CD8-positive, alpha-beta memory T cell (primary cell): ENCODE measurements around the gene AGAP1. TPM values are rescaled to one million over a fixed set of nuclear protein-coding genes. Genes with fewer than 3 reads are reported as not detected.

Experiments used
- CTCF ChIA-PET: fragments of 350-600 bp; sonication (Branson Sonifier 250); formaldehyde crosslinking; loops from one replicate; lab custom pipeline; 2021; ENCODE audit warnings: antibody characterized with exemption; lab: Charles Lee
- POLR2A ChIA-PET: fragments of 350-600 bp; sonication (Branson Sonifier 250); formaldehyde crosslinking; loops from one replicate; lab custom pipeline; 2021; ENCODE audit warnings: antibody characterized with exemption; lab: Charles Lee
- DNase-seq, 5 donors: peaks; one replicate each; pipeline versions ENCODE4 v3.0.0 to v3.0.0-alpha.2; 2020 to 2022; ENCODE audit warnings: mixed read lengths in 1 of 5
- H3K27ac ChIP-seq: one replicate; pipeline ENCODE4 v1.7.0; 2013; ENCODE audit warnings: low read depth, mild to moderate bottlenecking, low read length, moderate library complexity
- H3K27me3 ChIP-seq: 2 replicates; pipeline ENCODE4 v1.7.0; 2013; ENCODE audit warnings: low read length, mild to moderate bottlenecking; ENCODE audit not compliant: insufficient read depth, poor library complexity, severe bottlenecking
- H3K36me3 ChIP-seq: 2 replicates; pipeline ENCODE4 v1.7.0; 2013; ENCODE audit warnings: mild to moderate bottlenecking, low read length, moderate library complexity; ENCODE audit not compliant: insufficient read depth
- H3K4me1 ChIP-seq: 2 replicates; pipeline ENCODE4 v1.7.0; 2013; ENCODE audit warnings: mild to moderate bottlenecking, low read length, moderate library complexity; ENCODE audit not compliant: insufficient read depth
- H3K4me3 ChIP-seq: 2 replicates; pipeline ENCODE4 v1.7.0; 2013; ENCODE audit warnings: mild to moderate bottlenecking, low read length
- H3K9me3 ChIP-seq: 2 replicates; pipeline ENCODE4 v1.7.0; 2013; ENCODE audit warnings: mild to moderate bottlenecking, low read length
- H3K27ac Mint-ChIP-seq, 8 donors: one replicate each; pipeline ENCODE4 v1.8.0; 2020 to 2021; ENCODE audit warnings: mixed read lengths in 8 of 8, mild to moderate bottlenecking in 6 of 8, inconsistent platforms in 3 of 8, moderate library complexity in 3 of 8
- H3K27me3 Mint-ChIP-seq, 2 donors: one replicate each; pipeline ENCODE4 v1.8.0; 2020 to 2021; ENCODE audit warnings: mixed read lengths in 2 of 2, mild to moderate bottlenecking in 1 of 2, moderate library complexity in 1 of 2
- H3K36me3 Mint-ChIP-seq, 3 donors: one replicate each; pipeline ENCODE4 v1.8.0; 2020 to 2021; ENCODE audit warnings: mixed read lengths in 3 of 3, inconsistent platforms in 1 of 3, mild to moderate bottlenecking in 1 of 3
- H3K4me1 Mint-ChIP-seq, 3 donors: one replicate each; pipeline ENCODE4 v1.8.0; 2020 to 2021; ENCODE audit warnings: mixed read lengths in 3 of 3, inconsistent platforms in 1 of 3, mild to moderate bottlenecking in 1 of 3
- H3K4me3 Mint-ChIP-seq, 7 donors: one replicate each; pipeline ENCODE4 v1.8.0; 2020 to 2021; ENCODE audit warnings: mixed read lengths in 7 of 7, mild to moderate bottlenecking in 6 of 7, moderate library complexity in 4 of 7, inconsistent platforms in 2 of 7
- H3K9me3 Mint-ChIP-seq, 5 donors: one replicate each; pipeline ENCODE4 v1.8.0; 2020 to 2022; ENCODE audit warnings: mixed read lengths in 5 of 5, mild to moderate bottlenecking in 3 of 5, moderate library complexity in 2 of 5, inconsistent platforms in 1 of 5
- polyA plus RNA-seq: library from polyadenylated mRNA; unstranded; fragments of 300-500 nt; fragmentation: Illumina TruSeq; gene quantifications from one replicate; pipeline ENCODE4 v1.2.3, GENCODE V29; 2021
- total RNA-seq, 2 experiments: library from RNA; stranded (reverse); gene quantifications; one replicate each; pipeline ENCODE4 v1.2.3, GENCODE V29; 2021

The AGAP1 gene
- total and polyA plus RNA-seq, 3 experiments from 2014 or later, result 1.2 to 3.3 (median 2.7) TPM

GRCh38 chr2:235834781-235835180 is 340.9 kb downstream of the AGAP1 start:
- Mint-ChIP-seq H3K27ac (no peak overlapping the region), H3K4me3 (no peak overlapping the region)
- CTCF ChIA-PET, result interaction anchor here (1.0 kb wide), 1 partner anchor 14 kb away, joined by 3 read pairs; no protein-coding TSS in a partner anchor

GRCh38 chr2:235835810-235836209 is 342.0 kb downstream of the AGAP1 start:
- Histone ChIP-seq H3K4me3 (no peak overlapping the region), H3K9me3 (no peaks in the 10 kb centered on the region), H3K4me1 (no peaks in the 10 kb centered on the region), H3K36me3 (no peaks in the 10 kb centered on the region), H3K27me3 (no peaks in the 10 kb centered on the region), H3K27ac (no peak overlapping the region)
- Mint-ChIP-seq H3K4me3 (no peak overlapping the region), H3K4me1 (no peaks in the 10 kb centered on the region), H3K27ac (no peak overlapping the region), H3K9me3 (no peaks in the 10 kb centered on the region), H3K27me3 (no peaks in the 10 kb centered on the region), H3K36me3 (no peaks in the 10 kb centered on the region)
- POLR2A ChIA-PET, result no interaction called here
- DNase-seq, result no peak
- CTCF ChIA-PET, result interaction anchor here (1.0 kb wide), 1 partner anchor 13 kb away, joined by 3 read pairs; no protein-coding TSS in a partner anchor

More at GRCh38 chr2:235834781-235835180, 340.9 kb downstream of the AGAP1 start:
- Histone ChIP-seq H3K36me3 (no peaks in the 10 kb centered on the region), H3K27ac (no peak overlapping the region), H3K4me1 (no peaks in the 10 kb centered on the region), H3K9me3 (no peaks in the 10 kb centered on the region), H3K4me3 (no peak overlapping the region), H3K27me3 (no peaks in the 10 kb centered on the region)
- POLR2A ChIA-PET, result no interaction called here
- no peak for DNase-seq
- Mint-ChIP-seq H3K36me3 (peaks cover 0 to 4% (median 0%) of the 10 kb centered on the region in 3 donors), H3K27me3 (no peaks in the 10 kb centered on the region), H3K4me1 (no peaks in the 10 kb centered on the region), H3K9me3 (no peaks in the 10 kb centered on the region)

GRCh38 chr2:235836491-235836911 is 342.7 kb downstream of the AGAP1 start:
- Mint-ChIP-seq H3K27me3 (no peaks in the 10 kb centered on the region), H3K36me3 (no peaks in the 10 kb centered on the region), H3K4me1 (no peaks in the 10 kb centered on the region), H3K9me3 (no peaks in the 10 kb centered on the region), H3K4me3 (no peak overlapping the region), H3K27ac (no peak overlapping the region)
- Histone ChIP-seq H3K4me3 (no peak overlapping the region), H3K4me1 (no peaks in the 10 kb centered on the region), H3K9me3 (no peaks in the 10 kb centered on the region), H3K27me3 (no peaks in the 10 kb centered on the region), H3K27ac (no peak overlapping the region), H3K36me3 (no peaks in the 10 kb centered on the region)
- POLR2A ChIA-PET, result no interaction called here
- DNase-seq, result no peak
- CTCF ChIA-PET, result no interaction called here

GRCh38 chr2:235839226-235839625 is 345.4 kb downstream of the AGAP1 start:
- POLR2A ChIA-PET, result no interaction called here

GRCh38 chr2:235839974-235840373 is 346.1 kb downstream of the AGAP1 start:
- CTCF ChIA-PET, result no interaction called here
- Mint-ChIP-seq H3K36me3 (no peaks in the 10 kb centered on the region), H3K27ac (no peak overlapping the region), H3K27me3 (peaks cover 0 to 3% of the 10 kb centered on the region in 2 donors), H3K4me1 (no peaks in the 10 kb centered on the region), H3K4me3 (no peak overlapping the region), H3K9me3 (no peaks in the 10 kb centered on the region)
- Histone ChIP-seq H3K27me3 (no peaks in the 10 kb centered on the region), H3K4me3 (no peak overlapping the region), H3K9me3 (no peaks in the 10 kb centered on the region), H3K36me3 (no peaks in the 10 kb centered on the region), H3K27ac (no peak overlapping the region), H3K4me1 (no peaks in the 10 kb centered on the region)
- POLR2A ChIA-PET, result no interaction called here
- no peak for DNase-seq

More at GRCh38 chr2:235839226-235839625, 345.4 kb downstream of the AGAP1 start:
- Histone ChIP-seq H3K4me1 (no peaks in the 10 kb centered on the region), H3K36me3 (no peaks in the 10 kb centered on the region), H3K9me3 (no peaks in the 10 kb centered on the region), H3K27me3 (no peaks in the 10 kb centered on the region), H3K27ac (no peak overlapping the region), H3K4me3 (no peak overlapping the region)
- Mint-ChIP-seq H3K27ac (no peak overlapping the region), H3K4me1 (no peaks in the 10 kb centered on the region), H3K27me3 (no peaks in the 10 kb centered on the region), H3K4me3 (no peak overlapping the region), H3K9me3 (no peaks in the 10 kb centered on the region), H3K36me3 (no peaks in the 10 kb centered on the region)
- CTCF ChIA-PET, result no interaction called here
- DNase-seq, result no peak

- no peak overlapping the region for H3K27ac Mint-ChIP-seq
- H3K9me3 Mint-ChIP-seq, result no peaks in the 10 kb centered on the region
- H3K36me3 Mint-ChIP-seq, result no peaks in the 10 kb centered on the region
- Histone ChIP-seq H3K36me3 (no peaks in the 10 kb centered on the region), H3K27ac (no peak overlapping the region), H3K4me1 (no peaks in the 10 kb centered on the region), H3K27me3 (no peaks in the 10 kb centered on the region), H3K4me3 (no peak overlapping the region), H3K9me3 (no peaks in the 10 kb centered on the region)
- peaks cover 0 to 3% of the 10 kb centered on the region in 2 donors for H3K27me3 Mint-ChIP-seq
- CTCF ChIA-PET, result no interaction called here
- H3K4me3 Mint-ChIP-seq, result no peak overlapping the region
- DNase-seq, result no peak
- POLR2A ChIA-PET, result no interaction called here
- H3K4me1 Mint-ChIP-seq, result no peaks in the 10 kb centered on the region
Measured at GRCh38 chr2:235841863-235842262, 348.0 kb downstream of the AGAP1 start.

- Mint-ChIP-seq H3K36me3 (no peaks in the 10 kb centered on the region), H3K4me1 (no peaks in the 10 kb centered on the region), H3K4me3 (no peak overlapping the region), H3K27ac (no peak overlapping the region), H3K9me3 (no peaks in the 10 kb centered on the region), H3K27me3 (peaks cover under 1 to 3% of the 10 kb centered on the region in 2 donors)
- no peak overlapping the region for H3K27ac ChIP-seq
- H3K36me3 ChIP-seq, result no peaks in the 10 kb centered on the region
- CTCF ChIA-PET, result no interaction called here
- no peaks in the 10 kb centered on the region for H3K9me3 ChIP-seq
- POLR2A ChIA-PET, result no interaction called here
- no peak for DNase-seq
- H3K27me3 ChIP-seq, result no peaks in the 10 kb centered on the region
- H3K4me1 ChIP-seq, result no peaks in the 10 kb centered on the region
- H3K4me3 ChIP-seq, result no peak overlapping the region
Measured at GRCh38 chr2:235842941-235843340, 349.1 kb downstream of the AGAP1 start.

GRCh38 chr2:235843591-235844395 is 349.9 kb downstream of the AGAP1 start:
- Mint-ChIP-seq H3K27ac (no peak overlapping the region), H3K9me3 (no peaks in the 10 kb centered on the region), H3K4me1 (no peaks in the 10 kb centered on the region), H3K36me3 (no peaks in the 10 kb centered on the region), H3K4me3 (peak overlapping the region in 1 of 7 donors; percentile 36), H3K27me3 (peaks cover 3 to 4% of the 10 kb centered on the region in 2 donors)
- H3K4me1 ChIP-seq, result no peaks in the 10 kb centered on the region
- ChIA-PET CTCF (no interaction called here), POLR2A (no interaction called here)
- H3K36me3 ChIP-seq, result no peaks in the 10 kb centered on the region
- DNase-seq, result no peak
- no peaks in the 10 kb centered on the region for H3K27me3 ChIP-seq
- H3K27ac ChIP-seq, result no peak overlapping the region
- H3K9me3 ChIP-seq, result no peaks in the 10 kb centered on the region
- H3K4me3 ChIP-seq, result no peak overlapping the region
